CD4-positive, alpha-beta T cell (primary cell): ENCODE results near the gene RMND5A. TPM values are rescaled to one million over a fixed set of nuclear protein-coding genes. Genes with fewer than 3 reads are reported as not detected.

Source experiments
- ATAC-seq: fragments of 200-7000 bp; cut with Tn5 transposase; one replicate; pipeline ENCODE4 v1.10.0; 2022; ENCODE audit warnings: mild to moderate bottlenecking; ENCODE audit not compliant: poor library complexity
- CTCF ChIA-PET: fragments of 350-600 bp; sonication (Branson Sonifier 250); formaldehyde crosslinking; loops from one replicate; lab custom pipeline; 2021; ENCODE audit warnings: antibody characterized with exemption, inconsistent platforms; lab: Charles Lee
- POLR2A ChIA-PET: fragments of 350-600 bp; sonication (Branson Sonifier 250); formaldehyde crosslinking; loops from one replicate; lab custom pipeline; 2021; ENCODE audit warnings: antibody characterized with exemption, inconsistent platforms; lab: Charles Lee
- DNase-seq, 14 experiments: peaks; one replicate each; pipeline ENCODE4 v3.0.0-alpha.2; 2013 to 2020; ENCODE audit warnings: mixed read lengths in 2 of 14
- H3K27ac ChIP-seq, 2 donors: one replicate each; pipeline versions ENCODE4 v1.5.1 to v1.7.0; 2013; ENCODE audit warnings: low read length in 2 of 2, low read depth in 1 of 2, mild to moderate bottlenecking in 1 of 2
- H3K27me3 ChIP-seq, 2 experiments: 1 replicate in 1 of 2; 2 replicates in 1 of 2; pipeline versions ENCODE4 v1.6.1 to v1.7.0; 2013; ENCODE audit warnings: low read length in 2 of 2, control low read depth in 1 of 2, mild to moderate bottlenecking in 1 of 2, moderate library complexity in 1 of 2; ENCODE audit not compliant: insufficient read depth in 2 of 2, control insufficient read depth in 1 of 2
- H3K36me3 ChIP-seq: one replicate; pipeline ENCODE4 v1.6.1; 2013; ENCODE audit warnings: low read length, control low read depth; ENCODE audit not compliant: insufficient read depth
- H3K4me1 ChIP-seq: one replicate; pipeline ENCODE4 v1.6.1; 2013; ENCODE audit warnings: low read length, control low read depth; ENCODE audit not compliant: insufficient read depth
- H3K4me3 ChIP-seq: one replicate; pipeline ENCODE4 v1.5.1; 2013; ENCODE audit warnings: mild to moderate bottlenecking, low read length, moderate library complexity
- H3K9me3 ChIP-seq, 2 experiments: 1 replicate in 1 of 2; 2 replicates in 1 of 2; pipeline versions ENCODE4 v1.6.1 to v1.7.0; 2013; ENCODE audit warnings: low read length in 2 of 2, mild to moderate bottlenecking in 2 of 2, control low read depth in 1 of 2, moderate library complexity in 1 of 2; ENCODE audit not compliant: control insufficient read depth in 1 of 2, insufficient read depth in 1 of 2
- H3K27ac Mint-ChIP-seq: one replicate; pipeline ENCODE4 v1.8.0; 2020; ENCODE audit warnings: mixed read lengths
- H3K27me3 Mint-ChIP-seq: one replicate; pipeline ENCODE4 v1.8.0; 2021; ENCODE audit warnings: mixed read lengths
- H3K36me3 Mint-ChIP-seq: one replicate; pipeline ENCODE4 v1.8.0; 2021; ENCODE audit warnings: low read depth, mixed read lengths
- H3K4me1 Mint-ChIP-seq: one replicate; pipeline ENCODE4 v1.8.0; 2021; ENCODE audit warnings: low read depth, mixed read lengths
- H3K4me3 Mint-ChIP-seq: one replicate; pipeline ENCODE4 v1.8.0; 2020; ENCODE audit warnings: mild to moderate bottlenecking, mixed read lengths
- H3K9me3 Mint-ChIP-seq: one replicate; pipeline ENCODE4 v1.8.0; 2020; ENCODE audit warnings: mixed read lengths
- CTCF ChIP-seq: fragments of 200-600 bp; IDR thresholded peaks from one replicate; pipeline ENCODE4 v1.8.0; 2022; ENCODE audit warnings: antibody characterized with exemption, mild to moderate bottlenecking
- intact Hi-C, 2 experiments: fragments of 100-400 bp; cut with DNase I in 1 of 2; cut with micrococcal nuclease in 1 of 2; formaldehyde crosslinking; loops; one replicate each; pipeline versions ENCODE4 v1.15.1 to v1.9.0; 2023 to 2025; cut with DNase I, micrococcal nuclease
- total RNA-seq, 174 experiments: library from RNA in 2 of 174; stranded (reverse) in 2 of 174; gene quantifications; one replicate each; pipeline ENCODE4 v1.2.3 and lab custom pipeline; 2021 to 2026

Gene RMND5A
- total RNA-seq, 2 experiments from 2014 or later, result 20.5 to 21.4 TPM

GRCh38 chr2:86769838-86770237, 49.7 kb downstream of the RMND5A start:
- intact Hi-C loops, result no loop called here
- ChIA-PET POLR2A (no interaction called here), CTCF (no interaction called here)
- no peaks in the 10 kb centered on the region for H3K4me1 ChIP-seq
- H3K4me1 Mint-ChIP-seq, result peaks cover 2% of the 10 kb centered on the region
- H3K36me3 Mint-ChIP-seq, result peaks cover 97% of the 10 kb centered on the region
- DNase-seq (no peak), ATAC-seq (no peak)
- H3K9me3 Mint-ChIP-seq, result no peaks in the 10 kb centered on the region
- TF ChIP-seq CTCF, result no peak
- no peaks in the 10 kb centered on the region for H3K27me3 ChIP-seq
- no peak overlapping the region for H3K4me3 Mint-ChIP-seq
- H3K36me3 ChIP-seq, result peaks cover 87% of the 10 kb centered on the region
- H3K9me3 ChIP-seq, result no peaks in the 10 kb centered on the region
- no peaks in the 10 kb centered on the region for H3K27me3 Mint-ChIP-seq
- no peak overlapping the region for H3K27ac ChIP-seq
- H3K4me3 ChIP-seq, result no peak overlapping the region
- no peak overlapping the region for H3K27ac Mint-ChIP-seq

GRCh38 chr2:86770816-86771301, 50.8 kb downstream of the RMND5A start:
- ATAC-seq (no peak), DNase-seq (no peak)
- H3K27me3 ChIP-seq, result no peaks in the 10 kb centered on the region
- H3K36me3 ChIP-seq, result peaks cover 92% of the 10 kb centered on the region
- Mint-ChIP-seq H3K4me1 (no peaks in the 10 kb centered on the region), H3K27me3 (no peaks in the 10 kb centered on the region), H3K4me3 (no peak overlapping the region), H3K27ac (no peak overlapping the region), H3K9me3 (no peaks in the 10 kb centered on the region), H3K36me3 (peaks cover 93% of the 10 kb centered on the region)
- ChIA-PET CTCF (interaction anchor here (0.7 kb wide), 1 partner anchor 10 kb away, joined by 3 read pairs; no protein-coding TSS in a partner anchor), POLR2A (no interaction called here)
- no peak overlapping the region for H3K4me3 ChIP-seq
- no peaks in the 10 kb centered on the region for H3K4me1 ChIP-seq
- no peak overlapping the region for H3K27ac ChIP-seq
- intact Hi-C loops, result no loop called here
- no peak for TF ChIP-seq CTCF
- no peaks in the 10 kb centered on the region for H3K9me3 ChIP-seq

- intact Hi-C loops, result no loop called here
- H3K27ac Mint-ChIP-seq, result no peak overlapping the region
- no peak for TF ChIP-seq CTCF
Observed at GRCh38 chr2:86772611-86773010, 52.5 kb downstream of the RMND5A start.

More at GRCh38 chr2:86772611-86773010, 52.5 kb downstream of the RMND5A start:
- Mint-ChIP-seq H3K36me3 (peaks cover 90% of the 10 kb centered on the region), H3K27me3 (no peaks in the 10 kb centered on the region), H3K9me3 (no peaks in the 10 kb centered on the region), H3K4me1 (no peaks in the 10 kb centered on the region), H3K4me3 (no peak overlapping the region)
- DNase-seq (no peak), ATAC-seq (no peak)
- Histone ChIP-seq H3K36me3 (peaks cover 81% of the 10 kb centered on the region), H3K9me3 (no peaks in the 10 kb centered on the region), H3K4me1 (no peaks in the 10 kb centered on the region), H3K27me3 (no peaks in the 10 kb centered on the region), H3K4me3 (no peak overlapping the region), H3K27ac (no peak overlapping the region)
- CTCF ChIA-PET, result no interaction called here
- POLR2A ChIA-PET, result no interaction called here
